ENCODE measurements around the gene ARHGDIA.
A peak's percentile ranks its signal among the peaks of the same experiment; 100 is the strongest.

Gene ARHGDIA

DNA sequence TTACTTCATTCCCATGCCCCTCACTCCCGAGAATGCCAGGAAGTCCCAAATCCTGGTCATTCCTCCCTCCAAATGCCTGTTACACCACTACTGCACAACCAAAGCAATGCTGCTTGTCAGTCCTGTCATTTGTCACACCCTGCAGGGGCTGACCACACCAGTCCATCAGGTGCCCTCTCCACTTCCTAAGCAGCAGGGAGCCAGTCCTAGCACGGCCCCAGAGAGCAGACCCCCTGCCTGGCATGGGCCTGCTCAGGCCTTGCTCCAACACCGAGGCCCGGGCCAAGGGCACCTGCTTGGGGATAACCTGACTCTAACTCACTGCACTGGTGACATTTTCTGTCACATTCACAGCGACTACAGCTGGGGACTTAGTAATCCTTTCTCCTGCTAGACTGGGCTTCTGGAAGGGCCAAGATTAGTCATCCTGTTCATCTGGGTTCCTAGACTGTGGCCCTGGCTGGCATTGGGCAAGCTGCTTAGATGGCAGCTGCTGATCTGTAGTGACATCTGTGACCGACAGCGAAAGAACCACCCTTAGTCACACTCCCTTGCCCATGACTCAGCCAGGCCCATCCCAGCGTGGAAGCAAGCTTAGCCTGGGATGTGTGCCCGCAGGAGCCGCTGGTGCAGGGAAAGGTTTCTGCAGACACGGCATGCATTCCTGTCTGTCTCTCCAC, 14.9 kb upstream of the ARHGDIA start:
- no peak for DNase-seq

DNA sequence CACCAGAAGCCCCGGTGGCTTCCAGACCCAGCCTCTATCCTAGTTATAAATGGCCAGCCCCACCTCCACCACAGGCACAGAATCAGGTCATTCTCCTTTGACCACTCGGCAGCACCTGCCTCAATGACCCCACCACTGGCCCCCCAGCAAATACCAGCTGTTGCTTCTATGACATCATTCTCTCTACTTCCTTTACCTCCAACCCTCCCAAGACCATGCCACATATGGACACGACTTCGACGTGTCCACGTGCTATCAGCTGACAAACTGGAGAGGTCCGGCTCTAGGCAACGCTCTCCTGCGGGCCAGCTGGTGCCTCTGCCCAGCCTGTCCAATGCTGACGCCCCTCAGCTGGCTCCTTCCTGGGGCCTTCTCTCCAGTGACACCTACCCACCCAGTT, 14.3 kb upstream of the ARHGDIA start:
- DNase-seq = no peak

DNA sequence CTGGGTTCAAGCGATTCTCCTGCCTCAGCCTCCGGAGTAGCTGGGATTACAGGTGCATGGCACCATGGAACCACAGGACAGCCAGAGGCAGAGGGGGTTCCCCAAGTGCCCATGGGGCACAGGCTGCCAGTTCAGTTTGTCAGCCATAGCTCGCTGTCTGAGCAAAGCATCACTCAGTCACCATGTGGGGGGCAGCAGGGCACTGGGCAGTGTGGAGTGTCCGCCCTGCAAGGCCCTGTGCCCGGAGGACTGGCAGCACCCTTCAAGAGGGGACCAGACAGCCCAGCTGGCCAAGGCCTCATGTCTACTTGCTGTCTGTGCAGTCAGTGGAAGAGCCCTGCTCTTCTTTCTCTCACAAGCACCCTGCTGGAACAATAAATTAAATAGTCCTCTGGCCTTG, 13.8 kb upstream of the ARHGDIA start:
- DNase-seq = no peak

DNA sequence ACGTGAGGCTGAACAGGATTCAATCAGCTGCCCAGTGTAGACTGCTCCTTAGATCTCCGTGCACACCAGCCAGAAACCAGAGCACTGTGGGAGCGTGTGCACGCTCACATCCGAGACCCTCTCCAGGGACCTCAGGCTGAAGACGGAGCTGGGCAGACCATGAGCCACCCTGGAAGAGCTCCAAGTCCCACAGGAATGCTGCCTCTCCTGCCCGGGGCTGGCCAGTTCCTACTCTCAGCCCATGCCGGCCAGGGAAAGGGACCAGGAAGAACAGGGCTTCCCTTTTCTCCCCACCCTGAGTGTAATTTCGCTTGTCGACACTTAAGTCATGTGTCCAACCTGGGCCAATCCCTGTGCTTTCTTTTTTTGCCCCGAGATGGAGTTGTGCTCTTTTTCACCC, 13.4 kb upstream of the ARHGDIA start:
- no peak for DNase-seq

DNA sequence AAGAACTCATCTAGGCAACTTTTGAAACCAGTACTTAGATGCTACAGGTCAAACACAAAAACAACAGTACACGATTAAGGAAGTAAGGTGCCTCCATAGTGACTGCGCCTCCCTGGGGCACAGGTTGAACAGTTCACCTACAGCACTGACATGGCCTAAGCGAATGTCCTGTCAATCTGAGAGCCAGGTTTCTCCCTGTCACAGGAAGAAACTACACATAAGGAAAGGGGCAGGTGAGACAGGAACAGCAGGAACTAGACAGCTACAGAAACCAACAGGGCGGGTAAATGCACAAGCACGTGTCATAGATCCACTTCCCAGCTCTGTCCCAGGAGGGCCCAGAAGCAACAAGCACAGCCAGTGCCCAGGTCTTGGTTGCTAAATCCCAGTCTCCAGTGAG, 8.0 kb upstream of the ARHGDIA start:
- DNase-seq = no peak

DNA sequence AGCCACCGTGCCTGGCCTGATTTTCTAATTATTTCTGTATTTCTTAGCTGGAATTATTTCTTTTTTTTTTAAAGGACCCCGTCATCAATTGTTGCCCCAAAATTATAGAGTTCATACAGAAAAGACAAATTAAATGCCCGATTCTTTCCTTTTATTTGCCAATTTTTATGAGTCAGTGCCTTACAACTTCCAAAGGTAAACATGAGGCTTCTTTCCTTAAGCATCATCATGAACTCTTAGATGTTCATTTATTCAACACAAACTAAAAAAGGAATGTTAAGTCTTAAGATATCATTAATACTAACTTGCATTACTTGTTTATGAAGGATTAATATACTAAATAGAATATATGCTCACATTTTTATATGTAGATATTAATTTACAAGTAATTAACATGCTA, 7.2 kb upstream of the ARHGDIA start:
- DNase-seq = no peak

DNA sequence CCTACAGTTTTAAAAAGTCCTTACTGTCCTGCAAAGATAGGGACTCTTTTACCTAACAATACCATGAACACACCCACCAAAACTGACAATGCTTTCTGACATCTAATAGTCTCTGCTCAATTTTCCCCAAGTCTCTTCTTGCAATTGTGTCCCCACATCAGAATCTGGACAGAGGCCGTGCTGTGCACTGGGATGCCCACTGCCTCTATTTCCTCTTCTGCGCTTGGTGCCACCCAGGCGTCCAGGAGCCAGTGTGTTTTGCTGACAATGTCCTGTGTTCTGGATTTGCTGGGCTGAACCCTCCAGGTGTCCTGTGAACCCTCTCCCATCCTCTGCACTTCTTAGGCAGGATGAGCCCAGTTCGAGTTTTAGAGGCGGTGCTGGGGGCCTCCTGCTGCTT, 6.4 kb upstream of the ARHGDIA start:
- DNase-seq = no peak

DNA sequence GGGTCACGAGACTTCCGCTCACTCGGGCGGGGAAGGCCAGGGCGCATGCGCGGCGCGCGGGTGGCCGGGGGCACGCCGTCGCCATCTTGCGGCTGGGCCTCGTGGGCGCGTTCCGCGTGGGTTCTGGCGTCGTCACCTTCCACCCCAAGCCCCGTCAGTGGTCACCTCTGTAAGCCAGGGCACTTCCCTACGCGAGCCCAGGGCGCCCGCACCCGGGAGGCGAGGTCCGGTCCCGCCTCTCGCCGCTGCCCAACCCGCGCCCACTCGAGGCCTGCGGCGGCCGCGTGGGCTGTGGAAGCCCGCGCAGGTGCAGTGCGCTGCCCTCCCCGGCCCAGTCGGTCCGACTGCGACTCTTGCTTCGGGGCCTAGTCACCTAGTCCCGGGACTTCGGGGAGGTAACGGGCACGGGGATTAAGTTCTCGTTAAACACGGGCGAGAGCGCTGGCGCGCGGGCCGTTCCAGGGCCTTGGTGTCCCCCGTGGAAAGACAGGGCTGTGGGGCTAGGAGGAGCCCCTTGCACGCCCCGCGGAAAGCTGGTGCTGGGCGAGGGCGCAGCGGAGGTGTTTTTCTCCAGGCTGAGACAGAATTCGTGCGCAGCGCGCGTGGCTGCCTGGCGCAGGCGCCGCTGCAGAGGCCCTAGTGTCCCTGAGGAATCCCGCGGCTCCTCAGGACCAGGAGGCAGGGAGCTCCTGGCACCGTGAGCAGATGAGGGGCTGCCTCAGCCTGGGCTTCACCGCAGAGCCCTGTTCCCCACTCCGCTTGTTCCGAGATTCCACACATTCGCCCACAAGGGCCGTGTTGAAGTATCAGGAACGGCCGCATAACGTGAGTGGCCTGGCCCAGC, 472 bp upstream of the ARHGDIA start:
- DNase-seq = peak; percentile 81

DNA sequence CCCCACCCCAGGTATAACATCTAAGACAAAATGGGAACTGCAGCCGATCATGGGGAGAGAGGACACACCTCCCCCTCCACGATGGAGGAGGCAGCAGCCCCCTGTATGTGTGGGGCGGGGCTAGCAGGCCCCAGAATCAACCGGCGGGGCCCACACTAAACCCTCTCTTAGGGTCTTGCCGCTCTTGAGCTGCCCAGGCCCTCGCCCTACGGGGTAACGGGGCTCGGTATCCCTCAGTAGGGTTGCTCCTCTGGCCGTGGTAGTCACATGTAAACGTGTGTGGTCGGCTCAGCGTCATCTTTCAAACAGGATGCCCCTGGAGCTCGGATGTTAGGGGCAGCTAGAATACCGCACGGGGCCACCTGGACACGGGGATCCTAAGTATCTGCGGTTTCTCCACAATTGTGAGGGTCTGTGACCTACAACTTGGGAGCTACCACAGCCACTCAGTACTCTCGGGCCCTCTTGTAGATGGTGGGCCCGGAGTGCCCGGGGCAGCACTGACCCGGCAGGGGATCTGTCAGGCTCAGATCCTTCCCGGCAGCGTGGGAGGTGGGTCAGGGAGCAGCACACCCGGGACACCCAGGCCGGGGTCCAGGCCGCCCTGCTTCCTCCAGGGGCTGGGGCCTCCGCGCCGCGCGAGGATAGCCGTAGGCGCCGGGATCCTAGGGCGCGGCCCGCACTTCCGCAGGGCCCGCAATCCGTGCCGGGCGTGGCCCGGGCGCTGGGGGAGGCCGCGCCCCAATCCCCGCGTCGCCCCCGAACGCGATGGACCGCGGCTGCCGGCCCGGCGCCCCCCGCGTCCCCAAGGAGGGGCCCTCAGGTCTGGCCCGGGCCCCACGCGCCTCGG, 781 bp downstream of the ARHGDIA start:
- peak; percentile 28 for DNase-seq

DNA sequence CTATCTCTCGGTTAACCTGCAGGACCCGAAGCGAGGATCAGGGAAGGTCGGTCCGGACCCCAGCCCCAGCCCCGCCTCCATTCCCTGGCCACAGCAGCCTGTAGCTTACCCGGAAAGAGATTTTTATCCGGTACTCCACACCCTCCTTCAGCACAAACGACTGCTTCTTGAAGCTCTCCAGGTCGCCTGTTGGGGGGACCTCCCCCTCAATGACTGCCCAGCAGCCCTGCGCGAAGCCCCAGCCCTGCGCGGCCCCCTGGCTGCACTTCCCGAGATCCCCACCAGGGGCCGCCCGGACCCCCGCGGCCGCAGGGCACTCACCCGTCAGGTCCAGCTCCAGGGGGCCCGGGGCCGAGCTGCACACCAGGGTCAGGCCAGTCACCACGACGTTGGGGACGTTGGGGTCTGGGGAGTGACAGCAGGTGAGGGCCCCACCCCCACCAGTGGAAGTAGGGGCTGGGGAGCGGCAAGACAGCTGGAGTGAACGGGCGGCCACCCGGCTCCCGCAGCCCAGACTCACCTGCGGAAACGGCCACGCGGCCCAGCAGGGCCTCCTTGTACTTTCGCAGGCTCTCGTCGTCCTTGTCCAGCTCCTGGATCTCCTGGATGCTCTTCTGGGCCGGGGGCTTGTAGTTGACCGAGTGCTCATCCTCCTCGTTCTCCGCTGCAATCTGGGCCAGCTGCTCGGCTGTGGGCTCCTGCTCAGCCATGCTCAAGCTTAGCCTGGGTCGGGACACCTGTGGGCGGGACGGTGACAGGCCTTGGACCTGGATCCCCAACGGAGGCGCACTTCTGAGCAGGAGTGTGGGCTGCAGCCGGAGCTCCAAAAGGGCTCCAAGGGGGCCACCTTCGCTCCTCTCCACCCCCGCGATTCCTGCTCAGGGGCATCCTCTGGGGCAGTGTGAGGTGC, 1.7 kb downstream of the ARHGDIA start:
- no peak for DNase-seq

DNA sequence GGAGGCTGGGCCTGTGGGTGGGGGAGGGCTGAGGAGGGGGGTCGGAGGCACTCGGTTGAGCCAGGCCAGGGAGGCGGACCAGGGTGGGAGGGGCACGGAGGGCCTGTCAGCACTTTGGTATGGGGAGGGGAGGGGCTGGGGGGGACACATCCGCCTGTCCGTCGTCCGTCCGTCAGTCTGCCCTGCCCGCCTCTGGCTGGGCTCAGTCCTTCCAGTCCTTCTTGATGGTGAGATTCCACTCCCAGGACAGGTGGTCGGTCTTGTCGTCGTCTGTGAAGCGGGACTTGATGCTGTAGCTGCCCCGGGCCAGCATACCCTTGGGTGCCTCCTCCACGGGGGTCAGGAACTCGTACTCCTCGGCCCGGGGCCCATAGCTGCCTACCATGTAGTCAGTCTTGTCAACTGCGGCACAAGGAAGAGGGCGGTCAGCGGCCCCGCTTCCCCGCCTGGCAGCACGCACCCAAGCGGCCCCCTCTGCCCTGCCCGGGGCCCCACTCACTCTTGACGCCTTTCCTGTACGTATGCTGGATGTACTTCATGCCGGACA, 2.4 kb downstream of the ARHGDIA start:
- DNase-seq = no peak

DNA sequence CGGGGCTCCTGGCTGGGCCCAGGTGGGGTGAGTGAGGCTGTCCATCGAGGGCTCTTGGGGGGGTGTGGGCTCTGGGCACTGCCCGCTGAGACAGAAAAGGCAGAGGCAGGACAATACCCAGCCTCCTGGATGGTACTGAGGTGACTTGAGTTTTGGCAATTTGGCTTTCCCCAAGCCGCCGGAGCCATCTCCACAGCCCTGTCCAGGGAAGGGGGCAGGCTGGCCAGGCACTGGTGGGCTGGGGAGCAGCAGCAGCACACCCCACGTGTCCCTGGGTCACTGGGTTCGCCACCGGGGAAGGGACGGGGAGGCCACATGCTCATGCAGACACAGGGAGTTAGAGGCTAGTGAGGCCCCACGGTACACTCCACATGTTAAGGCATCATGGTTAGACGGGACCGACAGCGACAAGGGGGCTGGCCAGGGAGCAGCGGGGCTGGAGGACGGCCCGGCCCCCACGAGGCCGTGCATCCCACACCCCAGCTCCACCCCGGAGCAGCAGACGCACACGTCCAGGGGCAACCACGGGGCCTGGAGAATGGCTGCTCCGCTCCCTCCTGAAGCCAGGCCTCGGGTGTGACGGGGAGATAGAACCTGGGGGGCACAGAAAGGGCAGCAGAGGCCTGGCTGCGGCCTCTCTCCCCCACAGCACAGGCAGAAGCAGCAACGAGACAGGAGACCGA, 3.0 kb downstream of the ARHGDIA start:
- no peak for DNase-seq

DNA sequence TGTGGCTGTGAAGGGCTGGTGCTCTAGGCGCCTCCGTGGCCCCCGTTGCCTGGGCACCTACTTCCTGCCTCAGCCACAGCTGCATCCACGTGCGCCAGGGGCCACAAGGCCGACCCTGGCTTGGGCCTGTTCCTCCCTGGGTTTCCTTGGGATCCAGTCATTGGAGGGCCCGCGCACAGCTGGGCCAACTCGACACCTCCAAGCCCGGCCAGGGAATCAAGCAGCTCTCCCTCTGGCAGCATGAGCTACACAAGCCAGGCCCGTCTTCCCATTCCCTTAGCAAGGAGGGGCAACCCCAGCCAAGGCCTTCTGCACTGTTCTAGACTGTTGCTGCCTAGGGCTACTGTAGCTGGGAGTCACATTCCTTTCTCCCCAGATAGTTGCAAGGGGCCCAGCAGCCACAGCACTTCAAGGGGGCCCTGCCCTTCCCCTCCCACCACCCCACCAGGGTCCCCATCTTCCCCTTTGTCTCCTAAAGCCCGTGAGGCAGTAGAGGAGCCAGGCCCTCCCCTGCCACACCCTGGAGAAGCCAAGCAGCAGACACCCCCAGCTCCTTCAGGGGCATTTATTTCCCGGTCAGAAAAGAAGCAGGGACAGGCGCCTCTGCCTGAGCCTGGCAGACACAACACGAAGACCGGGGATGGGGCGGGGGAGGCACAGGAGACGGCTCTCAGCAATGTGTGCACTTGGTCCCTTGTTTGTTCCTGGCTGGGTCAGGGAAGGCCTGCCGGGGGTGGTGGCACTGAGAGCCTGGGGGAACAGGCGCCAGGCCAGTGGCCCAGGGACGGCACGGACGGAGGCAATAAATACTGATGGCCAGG, 3.8 kb downstream of the ARHGDIA start:
- DNase-seq = no peak

DNA sequence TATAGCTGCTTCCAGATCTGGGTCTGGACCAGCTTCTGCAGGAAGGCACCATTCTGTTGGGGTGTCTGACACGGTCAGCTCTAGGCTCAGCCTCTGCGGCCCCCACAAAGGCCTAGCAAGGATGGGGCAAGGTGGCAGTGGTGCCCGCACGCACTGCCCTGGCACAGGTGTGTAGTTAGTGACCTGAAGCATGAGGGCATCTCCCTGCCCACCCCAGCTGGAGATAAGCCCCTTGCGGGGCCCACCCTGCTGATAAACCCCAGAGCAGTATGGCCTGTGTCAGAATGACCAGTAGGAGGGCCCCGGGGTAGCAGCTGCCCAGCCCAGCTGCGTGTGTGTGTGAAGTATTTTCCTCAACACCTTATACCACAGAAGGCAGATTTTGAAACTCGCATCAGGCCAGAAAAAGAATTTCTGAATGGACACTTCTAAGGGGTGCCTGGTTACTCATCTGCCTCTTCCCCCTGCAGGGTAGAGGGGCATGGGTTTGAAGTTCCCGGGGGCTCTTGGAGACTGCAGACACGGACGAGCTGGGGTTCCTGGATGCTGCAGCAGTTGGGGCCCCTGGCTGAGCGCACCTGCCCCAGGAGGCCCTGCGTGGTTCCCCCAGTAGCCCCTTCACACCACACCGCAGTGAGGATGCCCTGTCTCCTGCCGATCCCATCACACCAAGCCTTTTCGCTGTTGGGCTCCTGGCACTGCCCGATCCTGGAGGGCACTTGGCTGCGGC, 4.5 kb downstream of the ARHGDIA start:
- no peak for DNase-seq

DNA sequence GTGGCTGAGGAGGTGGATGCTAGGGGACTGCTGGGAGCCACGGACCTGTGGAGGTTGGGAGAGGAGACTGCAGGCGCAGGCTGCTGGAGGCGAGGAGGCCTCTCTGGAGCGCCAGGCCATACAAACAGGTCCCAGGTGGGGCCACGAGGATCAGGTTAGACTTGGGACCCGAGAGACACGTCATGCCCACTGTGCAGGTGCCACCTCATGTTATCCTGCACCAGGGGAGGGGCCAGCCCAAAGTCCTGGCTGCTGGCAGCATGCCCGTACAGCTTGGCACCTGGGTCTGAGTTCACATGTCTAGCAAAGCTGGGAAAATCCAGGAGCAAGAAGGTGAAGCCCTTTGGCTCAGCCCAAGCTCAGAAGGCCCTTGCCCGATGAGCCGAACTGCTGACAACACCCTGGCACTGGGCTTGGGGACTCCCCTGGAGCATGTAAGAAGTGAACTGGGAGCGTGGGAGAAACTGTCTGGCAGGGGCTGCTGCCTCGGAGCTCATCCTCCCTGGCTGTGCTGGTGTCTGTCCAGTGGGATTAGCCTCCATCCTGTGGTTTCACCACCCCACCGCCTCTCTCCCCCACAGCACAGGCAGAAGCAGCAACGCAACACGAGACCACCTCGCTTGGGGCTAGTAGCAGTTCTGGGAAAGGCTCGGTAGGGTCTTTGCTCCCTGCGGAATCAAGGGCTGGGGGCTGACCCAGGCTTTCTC, 5.3 kb downstream of the ARHGDIA start:
- no peak for DNase-seq

DNA sequence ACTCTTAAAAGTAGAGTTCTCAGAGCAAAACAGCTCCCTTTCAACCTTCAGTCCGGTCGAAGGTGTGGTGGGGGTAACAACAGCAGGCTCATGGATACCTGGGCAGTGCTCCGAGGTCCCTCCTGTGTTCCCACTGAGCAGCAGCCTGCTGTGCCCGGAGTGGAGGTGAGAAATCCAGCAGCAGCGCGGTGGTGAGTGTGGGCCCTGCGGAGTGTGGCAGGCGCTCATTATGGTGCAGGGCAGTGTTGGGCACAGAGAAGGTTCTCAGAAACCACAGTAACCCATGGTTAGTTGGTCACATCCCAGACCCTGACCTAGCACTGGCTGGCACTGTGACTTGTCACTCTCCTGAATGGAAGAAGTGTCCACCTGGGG, 5.8 kb downstream of the ARHGDIA start:
- no peak for DNase-seq

DNA sequence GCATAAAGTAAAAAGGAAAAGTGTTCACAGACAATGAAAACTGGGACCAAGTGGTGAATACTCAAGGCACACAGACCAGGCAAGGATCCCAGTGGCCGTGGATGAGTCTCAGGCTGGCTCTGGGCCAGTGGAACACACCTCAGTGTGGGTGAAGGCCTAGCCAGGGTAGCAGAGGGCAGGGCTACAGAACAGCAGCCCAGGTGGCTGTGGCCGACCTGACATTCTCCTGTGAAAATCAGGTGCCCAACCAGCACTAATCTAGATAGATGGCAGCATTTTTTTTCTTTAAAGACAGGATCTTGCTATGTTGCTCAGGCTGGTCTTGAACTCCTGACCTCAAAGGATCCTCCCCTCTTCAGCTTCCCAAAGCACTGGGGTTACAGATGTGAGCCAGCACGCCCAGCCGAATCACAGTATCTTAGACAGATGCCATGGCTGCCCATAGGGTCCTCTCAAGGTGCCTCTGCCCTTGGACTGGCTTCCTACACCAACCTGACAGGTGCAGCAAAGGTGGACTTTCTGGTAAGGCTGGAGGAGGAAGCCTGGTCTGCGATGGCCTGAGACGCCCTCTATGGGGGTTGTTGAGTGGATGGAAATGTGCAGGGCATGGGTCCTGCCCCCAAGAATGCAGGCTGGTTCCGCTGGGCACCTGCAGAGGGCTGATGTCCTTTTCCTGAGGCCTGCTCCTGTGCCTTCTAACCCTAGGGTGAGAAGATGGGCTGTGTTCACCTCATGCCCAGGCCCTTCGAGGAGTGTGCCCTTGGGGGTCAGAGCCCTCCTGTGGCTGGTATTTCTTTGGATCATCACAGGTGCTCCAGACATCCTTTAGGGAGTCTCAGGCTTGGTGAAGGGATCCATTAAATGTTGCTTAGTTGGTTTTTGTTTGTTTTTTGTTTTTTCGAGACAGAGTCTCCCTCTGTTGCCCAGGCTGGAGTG, 7.0 kb downstream of the ARHGDIA start:
- no peak for DNase-seq

DNA sequence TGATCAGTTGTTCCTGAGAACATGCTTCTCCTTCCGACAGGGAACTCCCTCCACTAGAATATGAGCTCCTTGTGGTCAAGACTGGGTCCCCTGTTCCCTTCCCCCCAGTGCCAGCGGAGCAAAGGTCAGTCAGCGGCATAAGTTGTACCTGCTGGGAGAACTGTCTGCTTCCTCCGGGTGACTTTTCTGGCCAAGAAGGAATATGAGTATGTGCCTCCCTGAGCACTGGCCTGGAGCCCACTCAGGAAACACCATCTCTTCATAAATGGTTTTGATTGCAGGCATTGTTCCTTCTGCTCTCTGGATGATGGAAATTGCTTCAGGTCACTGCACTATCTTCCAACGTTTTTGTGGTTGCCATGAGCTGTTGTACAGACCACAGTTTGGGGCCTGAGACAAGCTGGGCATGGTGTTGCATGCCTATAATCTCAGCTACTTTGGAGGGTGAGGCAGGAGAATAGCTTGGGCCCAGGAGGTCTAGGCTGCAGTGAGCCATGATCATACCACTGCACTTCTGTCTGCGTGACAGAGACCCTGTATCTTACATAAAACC, 7.9 kb downstream of the ARHGDIA start:
- peak; percentile 45 for DNase-seq
